HCT116 (cell line): ENCODE measurements around the gene TMEM123. TPM values are rescaled to one million over a fixed set of nuclear protein-coding genes. Genes with fewer than 3 reads are reported as not detected.

ENCODE experiments used
- ATAC-seq: fragments of 200-7000 bp; cut with Tn5 transposase; 2 replicates; pipeline ENCODE4 v1.9.1; 2020; ENCODE audit warnings: mild to moderate bottlenecking, moderate library complexity
- BruUV-seq: library from RNA; stranded (reverse); fragments of 400-500 nt; replicated peaks from 2 replicates; lab custom pipeline; 2021; lab: Mats Ljungman, UMichigan
- CTCF ChIA-PET: fragments of 300-600 bp; sonication (Branson Sonifier 250); formaldehyde crosslinking; loops from one replicate; lab custom pipeline; 2021; ENCODE audit warnings: antibody characterized with exemption; lab: Charles Lee
- POLR2A ChIA-PET: fragments of 300-600, 350-600 bp; sonication (Branson Sonifier 250); formaldehyde crosslinking; loops from one replicate; lab custom pipeline; 2021; ENCODE audit warnings: antibody characterized with exemption; lab: Charles Lee
- RAD21 ChIA-PET, 2 experiments: fragments of 300-600 bp; sonication (Branson Sonifier 250); formaldehyde crosslinking; loops; one replicate each; lab custom pipeline; 2023; ENCODE audit warnings: low total read pairs in 2 of 2; ENCODE audit not compliant: uncharacterized antibody in 2 of 2, unreplicated experiment in 2 of 2, low non-redundant PET in 1 of 2; lab: Charles Lee
- DNase-seq: peaks from one replicate; pipeline ENCODE4 v3.0.0-alpha.2; 2010; ENCODE audit warnings: low read depth, low spot score
- H2AFZ ChIP-seq: fragments of 200-600 bp; shearing (Covaris generic), sonication (generic); 2 replicates; pipeline ENCODE4 v1.6.1; 2017; ENCODE audit warnings: low read depth, mixed run types, mixed read lengths, antibody characterized with exemption, low read length; ENCODE audit not compliant: poor library complexity, severe bottlenecking
- H3K27ac ChIP-seq: 2 replicates; pipeline ENCODE4 v1.5.1; 2012; ENCODE audit warnings: low read depth, low read length
- H3K27me3 ChIP-seq: fragments of 200-600 bp; sonication (generic); 2 replicates; pipeline ENCODE4 v1.6.1; 2016; ENCODE audit warnings: mixed run types, low read length, mixed read lengths; ENCODE audit not compliant: insufficient read depth
- H3K36me3 ChIP-seq, 2 experiments: fragments of 200-500 bp in 1 of 2; fragments of 200-600 bp in 1 of 2; sonication (Bioruptor generic) in 1 of 2; sonication (generic) in 1 of 2; 2 replicates each; pipeline versions ENCODE4 v1.5.1 to v1.6.1; 2014 to 2016; ENCODE audit warnings: low read length in 2 of 2, inconsistent platforms in 1 of 2, mixed read lengths in 1 of 2, mixed run types in 1 of 2; ENCODE audit not compliant: insufficient read depth in 2 of 2, control insufficient read depth in 1 of 2
- H3K4me1 ChIP-seq, 2 experiments: fragments of 200-600 bp in 1 of 2; sonication (generic) in 1 of 2; 2 replicates each; pipeline versions ENCODE4 v1.5.1 to v1.6.1; 2012 to 2017; ENCODE audit warnings: low read length in 2 of 2, inconsistent platforms in 1 of 2, mild to moderate bottlenecking in 1 of 2, mixed read lengths in 1 of 2, mixed run types in 1 of 2, moderate library complexity in 1 of 2; ENCODE audit not compliant: insufficient read depth in 2 of 2, control insufficient read depth in 1 of 2
- H3K4me2 ChIP-seq: fragments of 200-600 bp; sonication (generic); 2 replicates; pipeline ENCODE4 v1.6.1; 2017; ENCODE audit warnings: mixed run types, low read length, mixed read lengths
- H3K4me3 ChIP-seq, 2 experiments: fragments of 200-600 bp in 1 of 2; sonication (generic) in 1 of 2; replicated peaks in 1 of 2; 2 replicates each; pipeline ENCODE4 v1.5.1; 2011 to 2016; ENCODE audit warnings: low read length in 2 of 2, control low read depth in 1 of 2, low read depth in 1 of 2, mild to moderate bottlenecking in 1 of 2, mixed read lengths in 1 of 2, mixed run types in 1 of 2
- H3K79me2 ChIP-seq: fragments of 200-600 bp; sonication (generic); 2 replicates; pipeline ENCODE4 v1.6.1; 2017; ENCODE audit warnings: mild to moderate bottlenecking, mixed run types, low read length, moderate library complexity, mixed read lengths; ENCODE audit not compliant: insufficient read depth
- H3K9ac ChIP-seq: fragments of 200-600 bp; sonication (generic); 2 replicates; pipeline ENCODE4 v1.6.1; 2016; ENCODE audit warnings: low read length, mixed read lengths
- H3K9me2 ChIP-seq: fragments of 200-600 bp; sonication (generic), shearing (Covaris generic); 2 replicates; pipeline ENCODE4 v1.6.1; 2017; ENCODE audit warnings: mixed run types, mild to moderate bottlenecking, moderate library complexity; ENCODE audit not compliant: insufficient read depth
- H3K9me3 ChIP-seq, 2 experiments: fragments of 200-500 bp in 1 of 2; fragments of 200-600 bp in 1 of 2; sonication (Bioruptor generic) in 1 of 2; sonication (generic) in 1 of 2; 2 replicates each; pipeline ENCODE4 v1.6.1; 2014 to 2017; ENCODE audit warnings: low read length in 2 of 2, mixed read lengths in 2 of 2, inconsistent platforms in 1 of 2, low read depth in 1 of 2, mild to moderate bottlenecking in 1 of 2, mixed run types in 1 of 2, moderate library complexity in 1 of 2; ENCODE audit not compliant: control insufficient read depth in 1 of 2, insufficient read depth in 1 of 2
- H4K20me1 ChIP-seq: fragments of 200-600 bp; sonication (generic), shearing (Covaris generic); 2 replicates; pipeline ENCODE4 v1.6.1; 2017; ENCODE audit warnings: mixed run types, mild to moderate bottlenecking, moderate library complexity; ENCODE audit not compliant: insufficient read depth
- CBX3 ChIP-seq: IDR thresholded peaks from 2 replicates; pipeline ENCODE4 v1.6.1; 2012; ENCODE audit warnings: low read depth
- CEBPB ChIP-seq: IDR thresholded peaks from 2 replicates; pipeline ENCODE4 v1.6.1; 2012; ENCODE audit warnings: low read depth
- EGR1 ChIP-seq: IDR thresholded peaks from 2 replicates; pipeline ENCODE4 v1.6.1; 2012; ENCODE audit warnings: low read depth
- ELF1 ChIP-seq: IDR thresholded peaks from 2 replicates; pipeline ENCODE4 v1.6.1; 2012; ENCODE audit warnings: low read depth, borderline replicate concordance
- EZH2phosphoT487 ChIP-seq: fragments of 200-600 bp; IDR thresholded peaks from 2 replicates; pipeline ENCODE4 v1.6.1; 2018; ENCODE audit warnings: antibody characterized with exemption, borderline replicate concordance
- FOSL1 ChIP-seq: IDR thresholded peaks from 2 replicates; pipeline ENCODE4 v1.6.1; 2012; ENCODE audit warnings: low read depth
- JUND ChIP-seq: IDR thresholded peaks from 2 replicates; pipeline ENCODE4 v1.6.1; 2012
- POLR2A ChIP-seq: IDR thresholded peaks from 2 replicates; pipeline ENCODE4 v1.7.0; 2011; ENCODE audit warnings: borderline replicate concordance; ENCODE audit not compliant: insufficient read depth, insufficient read length; ENCODE audit errors: extremely low read depth
- POLR2AphosphoS5 ChIP-seq: IDR thresholded peaks from 2 replicates; pipeline ENCODE4 v1.6.1; 2011; ENCODE audit warnings: mild to moderate bottlenecking, low read depth, low read length, moderate library complexity
- RAD21 ChIP-seq: IDR thresholded peaks from 2 replicates; pipeline ENCODE4 v1.6.1; 2012; ENCODE audit warnings: low read depth, mild to moderate bottlenecking
- SIN3A ChIP-seq: IDR thresholded peaks from 2 replicates; pipeline ENCODE4 v1.6.1; 2012; ENCODE audit warnings: low read depth
- SP1 ChIP-seq: IDR thresholded peaks from 2 replicates; pipeline ENCODE4 v1.6.1; 2012; ENCODE audit warnings: low read depth
- TCF7L2 ChIP-seq: IDR thresholded peaks from 2 replicates; pipeline ENCODE4 v1.7.0; 2011; ENCODE audit warnings: borderline replicate concordance, inconsistent platforms; ENCODE audit not compliant: insufficient read depth, insufficient read length; ENCODE audit errors: extremely low read depth
- YY1 ChIP-seq: IDR thresholded peaks from 2 replicates; pipeline ENCODE4 v1.6.1; 2011; ENCODE audit warnings: low read length, low read depth, moderate library complexity, mild to moderate bottlenecking; ENCODE audit not compliant: insufficient replicate concordance; ENCODE audit errors: extremely low read depth
- ZFX ChIP-seq: fragments of 450-650 bp; IDR thresholded peaks from 2 replicates; pipeline ENCODE4 v1.6.1; 2017
- ZNF274 ChIP-seq: fragments of 200-500 bp; sonication (Bioruptor generic); IDR thresholded peaks from 2 replicates; pipeline ENCODE4 v1.6.1; 2014; ENCODE audit warnings: mild to moderate bottlenecking, low read depth, low read length, inconsistent platforms
- intact Hi-C: fragments of 100-400 bp; cut with micrococcal nuclease; formaldehyde crosslinking; loops from 2 replicates; pipeline ENCODE4 v1.10.0; 2022
- total RNA-seq: library from RNA; stranded (reverse); gene quantifications from one replicate; pipeline ENCODE4 v1.2.1, GENCODE V29; 2021; ENCODE audit not compliant: unreplicated experiment
- TF ChIP-seq, protein P1 (sequence below): IDR thresholded peaks from 2 replicates; pipeline ENCODE4 v1.6.1; 2012; ENCODE audit warnings: low read depth
- TF ChIP-seq, protein P2 (sequence below), 3 experiments: fragments of 200-600 bp in 1 of 3; sonication (generic) in 1 of 3; IDR thresholded peaks in 2 of 3; conservative IDR thresholded peaks in 1 of 3; 2 replicates each; pipeline ENCODE4 v1.5.1; 2012 to 2017; ENCODE audit warnings: low read depth in 2 of 3, low read length in 2 of 3, antibody characterized with exemption in 1 of 3, borderline replicate concordance in 1 of 3, control low read depth in 1 of 3, mild to moderate bottlenecking in 1 of 3, mixed read lengths in 1 of 3, mixed run types in 1 of 3, moderate library complexity in 1 of 3; ENCODE audit not compliant: insufficient read depth in 1 of 3
- TF ChIP-seq, protein P3 (sequence below): IDR thresholded peaks from 2 replicates; pipeline ENCODE4 v1.6.1; 2012

TMEM123 gene
- total RNA-seq, 1 experiment from 2014 or later, result 217 TPM

DNA sequence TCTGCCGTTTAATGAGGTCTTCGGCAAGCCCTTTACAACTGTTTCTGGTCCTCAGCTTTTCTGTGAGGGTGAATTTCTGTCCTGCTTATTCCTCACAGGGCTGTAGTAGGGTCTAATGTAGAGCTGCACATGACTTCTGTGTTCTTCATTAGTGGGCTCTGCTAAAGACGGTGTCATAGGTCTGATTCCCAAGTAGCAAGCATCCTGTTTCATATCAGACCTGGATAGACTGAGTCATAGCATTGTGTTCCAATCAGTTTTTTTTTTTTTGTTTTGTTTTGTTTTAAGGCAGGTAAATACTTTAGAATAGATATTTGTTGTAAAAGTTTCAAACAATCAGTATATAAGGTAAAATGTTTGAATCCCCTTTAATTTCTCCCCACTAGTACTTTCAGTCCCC is 70.2 kb downstream of the TMEM123 start:
- H3K4me3 ChIP-seq, result no peak overlapping the region
- 0 out of 2 replicates have a peak, but pooled peaks cover 3% of the 10 kb centered on the region for H3K79me2 ChIP-seq
- no peak for TF ChIP-seq JUND
- TF ChIP-seq YY1, result no peak
- no peak for TF ChIP-seq SP1
- TF ChIP-seq EGR1, result no peak
- TF ChIP-seq FOSL1, result no peak
- TF ChIP-seq ELF1, result no peak
- TF ChIP-seq POLR2AphosphoS5, result no peak
- TF ChIP-seq EZH2phosphoT487, result no peak
- no peak for TF ChIP-seq SIN3A
- no peak for TF ChIP-seq CBX3
- no peak for TF ChIP-seq RAD21
- TF ChIP-seq, protein P1, sequence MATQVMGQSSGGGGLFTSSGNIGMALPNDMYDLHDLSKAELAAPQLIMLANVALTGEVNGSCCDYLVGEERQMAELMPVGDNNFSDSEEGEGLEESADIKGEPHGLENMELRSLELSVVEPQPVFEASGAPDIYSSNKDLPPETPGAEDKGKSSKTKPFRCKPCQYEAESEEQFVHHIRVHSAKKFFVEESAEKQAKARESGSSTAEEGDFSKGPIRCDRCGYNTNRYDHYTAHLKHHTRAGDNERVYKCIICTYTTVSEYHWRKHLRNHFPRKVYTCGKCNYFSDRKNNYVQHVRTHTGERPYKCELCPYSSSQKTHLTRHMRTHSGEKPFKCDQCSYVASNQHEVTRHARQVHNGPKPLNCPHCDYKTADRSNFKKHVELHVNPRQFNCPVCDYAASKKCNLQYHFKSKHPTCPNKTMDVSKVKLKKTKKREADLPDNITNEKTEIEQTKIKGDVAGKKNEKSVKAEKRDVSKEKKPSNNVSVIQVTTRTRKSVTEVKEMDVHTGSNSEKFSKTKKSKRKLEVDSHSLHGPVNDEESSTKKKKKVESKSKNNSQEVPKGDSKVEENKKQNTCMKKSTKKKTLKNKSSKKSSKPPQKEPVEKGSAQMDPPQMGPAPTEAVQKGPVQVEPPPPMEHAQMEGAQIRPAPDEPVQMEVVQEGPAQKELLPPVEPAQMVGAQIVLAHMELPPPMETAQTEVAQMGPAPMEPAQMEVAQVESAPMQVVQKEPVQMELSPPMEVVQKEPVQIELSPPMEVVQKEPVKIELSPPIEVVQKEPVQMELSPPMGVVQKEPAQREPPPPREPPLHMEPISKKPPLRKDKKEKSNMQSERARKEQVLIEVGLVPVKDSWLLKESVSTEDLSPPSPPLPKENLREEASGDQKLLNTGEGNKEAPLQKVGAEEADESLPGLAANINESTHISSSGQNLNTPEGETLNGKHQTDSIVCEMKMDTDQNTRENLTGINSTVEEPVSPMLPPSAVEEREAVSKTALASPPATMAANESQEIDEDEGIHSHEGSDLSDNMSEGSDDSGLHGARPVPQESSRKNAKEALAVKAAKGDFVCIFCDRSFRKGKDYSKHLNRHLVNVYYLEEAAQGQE, result no peak
- TF ChIP-seq, protein P2, sequence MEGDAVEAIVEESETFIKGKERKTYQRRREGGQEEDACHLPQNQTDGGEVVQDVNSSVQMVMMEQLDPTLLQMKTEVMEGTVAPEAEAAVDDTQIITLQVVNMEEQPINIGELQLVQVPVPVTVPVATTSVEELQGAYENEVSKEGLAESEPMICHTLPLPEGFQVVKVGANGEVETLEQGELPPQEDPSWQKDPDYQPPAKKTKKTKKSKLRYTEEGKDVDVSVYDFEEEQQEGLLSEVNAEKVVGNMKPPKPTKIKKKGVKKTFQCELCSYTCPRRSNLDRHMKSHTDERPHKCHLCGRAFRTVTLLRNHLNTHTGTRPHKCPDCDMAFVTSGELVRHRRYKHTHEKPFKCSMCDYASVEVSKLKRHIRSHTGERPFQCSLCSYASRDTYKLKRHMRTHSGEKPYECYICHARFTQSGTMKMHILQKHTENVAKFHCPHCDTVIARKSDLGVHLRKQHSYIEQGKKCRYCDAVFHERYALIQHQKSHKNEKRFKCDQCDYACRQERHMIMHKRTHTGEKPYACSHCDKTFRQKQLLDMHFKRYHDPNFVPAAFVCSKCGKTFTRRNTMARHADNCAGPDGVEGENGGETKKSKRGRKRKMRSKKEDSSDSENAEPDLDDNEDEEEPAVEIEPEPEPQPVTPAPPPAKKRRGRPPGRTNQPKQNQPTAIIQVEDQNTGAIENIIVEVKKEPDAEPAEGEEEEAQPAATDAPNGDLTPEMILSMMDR (IDR thresholded peaks at IDR 0.05 in 2 of 3, conservative IDR thresholded peaks at IDR 0.05 in 1 of 3; ENCODE audit: borderline replicate concordance in 1 of 3, insufficient read depth in 1 of 3, low read depth in 2 of 3, low read length in 2 of 3), result no peak
- no peak for TF ChIP-seq POLR2A
- TF ChIP-seq TCF7L2, result no peak
- TF ChIP-seq, protein P3, sequence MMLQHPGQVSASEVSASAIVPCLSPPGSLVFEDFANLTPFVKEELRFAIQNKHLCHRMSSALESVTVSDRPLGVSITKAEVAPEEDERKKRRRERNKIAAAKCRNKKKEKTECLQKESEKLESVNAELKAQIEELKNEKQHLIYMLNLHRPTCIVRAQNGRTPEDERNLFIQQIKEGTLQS, result no peak
- no peak for TF ChIP-seq CEBPB
- no peak for TF ChIP-seq ZFX
- TF ChIP-seq ZNF274, result no peak
- POLR2A ChIA-PET, result no interaction called here
- RAD21 ChIA-PET, result no interaction called here
- H3K9ac ChIP-seq, result no peak overlapping the region
- intact Hi-C loops, result no loop called here
- CTCF ChIA-PET, result interaction anchor here (2.0 kb wide), 1 partner anchor 8 kb away, joined by 8 read pairs; no protein-coding TSS in a partner anchor
- H3K4me2 ChIP-seq, result no peak overlapping the region
- H2AFZ ChIP-seq, result no peak overlapping the region
- H3K9me3 ChIP-seq, result no peaks in the 10 kb centered on the region
- H4K20me1 ChIP-seq, result no peaks in the 10 kb centered on the region
- ATAC-seq (no peak), DNase-seq (no peak)
- H3K9me2 ChIP-seq, result no peaks in the 10 kb centered on the region
- H3K4me1 ChIP-seq, result no peaks in the 10 kb centered on the region
- H3K36me3 ChIP-seq, result peaks cover 21 to 22% of the 10 kb centered on the region in 2 experiments
- no TSS peak for BruUV-seq
- H3K27ac ChIP-seq, result no peak overlapping the region
- H3K27me3 ChIP-seq, result no peaks in the 10 kb centered on the region
